K562 (cell line): ENCODE measurements around the gene GEMIN2. TPM values are rescaled to one million over a fixed set of nuclear protein-coding genes. Genes with fewer than 3 reads are reported as not detected.
A peak's percentile ranks its signal among the peaks of the same experiment; 100 is the strongest.

Experiments used
- BMI1 ChIP-seq: fragments of 150-350 bp; IDR thresholded peaks from 2 replicates; pipeline ENCODE4 v1.6.1; 2014; ENCODE audit warnings: low read length
- BRD4 ChIP-seq: fragments of 200-600 bp; sonication (generic); IDR thresholded peaks from 2 replicates; pipeline ENCODE4 v1.6.1; 2017; ENCODE audit warnings: inconsistent platforms
- CAMTA2 ChIP-seq: fragments of 250-450 bp; sonication (Bioruptor Pico); conservative IDR thresholded peaks from 2 replicates; pipeline ENCODE4 v1.5.1; 2022
- CEBPG ChIP-seq, 3 experiments: fragments of 200-800 bp in 1 of 3; sonication (Bioruptor generic) in 1 of 3; sonication (generic) in 1 of 3; formaldehyde crosslinking in 1 of 3; IDR thresholded peaks in 2 of 3; conservative IDR thresholded peaks in 1 of 3; 2 replicates each; pipeline versions ENCODE4 v1.6.1 to v1.8.0; 2016 to 2022; ENCODE audit warnings: missing compliant biosample characterization in 2 of 3, missing genetic modification characterization in 2 of 3, mild to moderate bottlenecking in 1 of 3, missing genetic modification reagents in 1 of 3
- COPS2 ChIP-seq: fragments of 450-650 bp; conservative IDR thresholded peaks from 2 replicates; pipeline ENCODE4 v1.6.1; 2016; ENCODE audit warnings: mild to moderate bottlenecking, moderate library complexity
- CREB5 ChIP-seq: fragments of 250-450 bp; sonication (Bioruptor Pico); IDR thresholded peaks from 2 replicates; pipeline ENCODE4 v1.5.0; 2020; ENCODE audit warnings: mild to moderate bottlenecking
- CTBP1 ChIP-seq: fragments of 450-650 bp; IDR thresholded peaks from 2 replicates; pipeline ENCODE4 v1.6.1; 2016; ENCODE audit warnings: borderline replicate concordance
- EHMT2 ChIP-seq: fragments of 450-650 bp; IDR thresholded peaks from 2 replicates; pipeline ENCODE4 v1.6.1; 2018; ENCODE audit warnings: antibody characterized with exemption
- ELK3 ChIP-seq: fragments of 450-650 bp; formaldehyde crosslinking; IDR thresholded peaks from 2 replicates; pipeline ENCODE4 v1.4.0; 2020; ENCODE audit warnings: mild to moderate bottlenecking
- ETS2 ChIP-seq: IDR thresholded peaks from 2 replicates; pipeline ENCODE4 v1.6.1; 2016; ENCODE audit warnings: borderline replicate concordance, missing genetic modification characterization, mild to moderate bottlenecking, moderate library complexity, missing compliant biosample characterization; ENCODE audit not compliant: poor library complexity, severe bottlenecking
- HDAC1 ChIP-seq, 2 experiments: fragments of 450-650 bp; IDR thresholded peaks; 2 replicates each; pipeline ENCODE4 v1.6.1; 2016 to 2017; ENCODE audit warnings: inconsistent platforms in 1 of 2, mild to moderate bottlenecking in 1 of 2, moderate library complexity in 1 of 2
- IRF1 ChIP-seq: sonication (generic); formaldehyde crosslinking; IDR thresholded peaks from 2 replicates; pipeline ENCODE4 v1.8.0; 2022; ENCODE audit warnings: missing genetic modification reagents, mild to moderate bottlenecking, borderline replicate concordance
- NR0B1 ChIP-seq: fragments of 450-650 bp; IDR thresholded peaks from one replicate; pipeline ENCODE4 v1.6.1; 2018; ENCODE audit warnings: mild to moderate bottlenecking, moderate library complexity; ENCODE audit not compliant: partially characterized antibody
- RBM17 ChIP-seq: fragments of 200-400 bp; formaldehyde crosslinking; IDR thresholded peaks from 2 replicates; pipeline ENCODE4 v1.6.1; 2017; ENCODE audit warnings: low read depth, mild to moderate bottlenecking, low read length, borderline replicate concordance
- SIRT6 ChIP-seq: IDR thresholded peaks from one replicate; pipeline ENCODE4 v1.6.1; 2012; ENCODE audit warnings: low read depth, mild to moderate bottlenecking, control low read depth, inconsistent platforms, low read length, moderate library complexity
- SMARCE1 ChIP-seq: fragments of 450-650 bp; IDR thresholded peaks from 2 replicates; pipeline ENCODE4 v1.7.1; 2016; ENCODE audit warnings: mild to moderate bottlenecking
- SMC3 ChIP-seq: conservative IDR thresholded peaks from 2 replicates; pipeline ENCODE4 v1.6.1; 2011; ENCODE audit warnings: low read depth, low read length, improper control_type of control experiment; ENCODE audit not compliant: insufficient read depth
- TARDBP ChIP-seq: fragments of 450-650 bp; IDR thresholded peaks from 2 replicates; pipeline ENCODE4 v1.6.1; 2016
- ZNF592 ChIP-seq: fragments of 450-650 bp; IDR thresholded peaks from 2 replicates; pipeline ENCODE4 v1.6.1; 2017; ENCODE audit warnings: antibody characterized with exemption, mild to moderate bottlenecking
- polyA plus RNA-seq, 8 experiments: library from polyadenylated mRNA; depleted of rRNA in 4 of 8; stranded (reverse) in 5 of 8; unstranded in 3 of 8; fragments of >200 nt; fragmentation: Nextera tagmentation in 2 of 8; fragmentation: Illumina TruSeq in 1 of 8; extraction: Ambion mirVana in 2 of 8; extraction: Trizol in 1 of 8; gene quantifications; 2 replicates each; pipeline versions ENCODE4 v1.2.1 to v1.2.3, GENCODE V29; 2011 to 2014; ENCODE audit warnings: inconsistent platforms in 1 of 8, missing spikeins in 1 of 8
- total RNA-seq, 7 experiments: library from RNA; depleted of rRNA in 6 of 7; stranded (reverse); fragments of >200 nt in 6 of 7; fragmentation: Illumina TruSeq in 2 of 7; extraction: Trizol in 2 of 7; gene quantifications; 2 replicates each; pipeline versions ENCODE4 v1.2.1 to v1.2.3, GENCODE V29; 2011 to 2021; ENCODE audit warnings: low replicate concordance in 1 of 7

The GEMIN2 gene
- total and polyA plus RNA-seq, 9 of the 15 experiments (the other 6 are each of a cell fraction or from before 2014, with no cell fraction given), result 23.0 to 87.6 (median 45.5) TPM

GRCh38 chr14:39145266-39145966 lies 31.3 kb downstream of the GEMIN2 start (continued):
- no peak for TF ChIP-seq NR0B1
- TF ChIP-seq ETS2, result no peak
- peak; percentile 64 for TF ChIP-seq EHMT2
- TF ChIP-seq ZNF592, result no peak
- no peak for TF ChIP-seq SMC3
- no peak for TF ChIP-seq RBM17
- TF ChIP-seq COPS2, result no peak
- TF ChIP-seq IRF1 (CRISPR knock-in tag), result no peak
- TF ChIP-seq CEBPG (CRISPR knock-in tag; IDR thresholded peaks at IDR 0.05), result no peak
- TF ChIP-seq CEBPG (tag; conservative IDR thresholded peaks at IDR 0.05 in 1 of 2, IDR thresholded peaks at IDR 0.05 in 1 of 2), result no peak
- TF ChIP-seq CTBP1, result peak; percentile 60; the same call in 1 of the 2 replicates
- no peak for TF ChIP-seq CREB5 (CRISPR knock-in tag)
- peak; percentile 85 for TF ChIP-seq SMARCE1
- no peak for TF ChIP-seq TARDBP
- TF ChIP-seq BRD4, result no peak
- TF ChIP-seq BMI1, result no peak
- TF ChIP-seq SIRT6, result no peak
- peak in 1 of 2 experiments; percentile 71; a peak in 2 of 4 replicates for TF ChIP-seq HDAC1 (IDR thresholded peaks at IDR 0.05)
- no peak for TF ChIP-seq ELK3 (CRISPR knock-in tag)
- TF ChIP-seq CAMTA2 (CRISPR knock-in tag), result no peak
